ENCODE data around the gene UPP2. TPM values are rescaled to one million over a fixed set of nuclear protein-coding genes. Genes with fewer than 3 reads are reported as not detected.

UPP2 gene
- polyA plus RNA-seq, 1 experiment = not detected

- Histone ChIP-seq H3K36me3 (ENCODE audit: control insufficient read depth, insufficient read depth, low read length) (no peaks in the 10 kb centered on the region), H3K4me3 (ENCODE audit: low read depth, low read length) (no peak overlapping the region), H3K27me3 (ENCODE audit: control insufficient read depth, insufficient read depth, low read length) (peaks cover 2% of the 10 kb centered on the region; the same call in 1 of the 2 replicates)
- ChIA-PET POLR2A (no interaction called here), CTCF (no interaction called here)
- no peak for TF ChIP-seq CTCF (IDR thresholded peaks at IDR 0.05; ENCODE audit: insufficient read depth, low read depth, low read length)
- DNase-seq (ENCODE audit: low read depth) = peak; percentile 10
These were observed 770 bp downstream of the UPP2 start for GRCh38 chr2:158102446-158102845.

- POLR2A ChIA-PET = no interaction called here
- TF ChIP-seq CTCF (IDR thresholded peaks at IDR 0.05; ENCODE audit: insufficient read depth, low read depth, low read length) = no peak
- no peaks in the 10 kb centered on the region for H3K36me3 ChIP-seq (ENCODE audit: control insufficient read depth, insufficient read depth, low read length)
- DNase-seq (ENCODE audit: low read depth) = peak; percentile 25
- H3K27me3 ChIP-seq (ENCODE audit: control insufficient read depth, insufficient read depth, low read length) = peaks cover 4% of the 10 kb centered on the region; the same call in 1 of the 2 replicates
- H3K4me3 ChIP-seq (ENCODE audit: low read depth, low read length) = no peak overlapping the region
- CTCF ChIA-PET = no interaction called here
These were observed 1.8 kb downstream of the UPP2 start for GRCh38 chr2:158103411-158104012.

GRCh38 chr2:158104903-158105302 lies 3.2 kb downstream of the UPP2 start:
- POLR2A ChIA-PET = no interaction called here
- no peak overlapping the region for H3K4me3 ChIP-seq (ENCODE audit: low read depth, low read length)
- CTCF ChIA-PET = no interaction called here
- no peak for DNase-seq (ENCODE audit: low read depth)
- TF ChIP-seq CTCF (IDR thresholded peaks at IDR 0.05; ENCODE audit: insufficient read depth, low read depth, low read length) = no peak
- H3K27me3 ChIP-seq (ENCODE audit: control insufficient read depth, insufficient read depth, low read length) = peaks cover 4% of the 10 kb centered on the region; the same call in 1 of the 2 replicates
- H3K36me3 ChIP-seq (ENCODE audit: control insufficient read depth, insufficient read depth, low read length) = no peaks in the 10 kb centered on the region

GRCh38 chr2:158112992-158113391 lies 11.3 kb downstream of the UPP2 start:
- no peak for TF ChIP-seq CTCF (IDR thresholded peaks at IDR 0.05; ENCODE audit: insufficient read depth, low read depth, low read length)
- H3K4me3 ChIP-seq (ENCODE audit: low read depth, low read length) = no peak overlapping the region
- H3K36me3 ChIP-seq (ENCODE audit: control insufficient read depth, insufficient read depth, low read length) = no peaks in the 10 kb centered on the region
- DNase-seq (ENCODE audit: low read depth) = no peak
- ChIA-PET CTCF (interaction anchor here (1.2 kb wide), 2 partner anchors 8 to 79 kb away, joined by 3 read pairs; no protein-coding TSS in a partner anchor), POLR2A (no interaction called here)
- H3K27me3 ChIP-seq (ENCODE audit: control insufficient read depth, insufficient read depth, low read length) = no peaks in the 10 kb centered on the region

- H3K27me3 ChIP-seq (ENCODE audit: control insufficient read depth, insufficient read depth, low read length) = no peaks in the 10 kb centered on the region
- no peak for TF ChIP-seq CTCF (IDR thresholded peaks at IDR 0.05; ENCODE audit: insufficient read depth, low read depth, low read length)
- no peak for DNase-seq (ENCODE audit: low read depth)
- ChIA-PET POLR2A (no interaction called here), CTCF (interaction anchor here (1.2 kb wide), 2 partner anchors 8 to 80 kb away, joined by 3 read pairs; no protein-coding TSS in a partner anchor)
- H3K4me3 ChIP-seq (ENCODE audit: low read depth, low read length) = no peak overlapping the region
- H3K36me3 ChIP-seq (ENCODE audit: control insufficient read depth, insufficient read depth, low read length) = no peaks in the 10 kb centered on the region
These were observed 12.1 kb downstream of the UPP2 start for GRCh38 chr2:158113741-158114295.
